HCT116 (cell line): Measurements from ENCODE around the gene ANKRD36C. TPM values are rescaled to one million over a fixed set of nuclear protein-coding genes. Genes with fewer than 3 reads are reported as not detected.
"Not testable (repeated sequence)": the region's sequence is repeated elsewhere in the genome, so short reads cannot be mapped to it uniquely, and the experiment has no call there.

Experiments used
- ATAC-seq: fragments of 200-7000 bp; cut with Tn5 transposase; 2 replicates; pipeline ENCODE4 v1.9.1; 2020; ENCODE audit warnings: mild to moderate bottlenecking, moderate library complexity
- BruUV-seq: library from RNA; stranded (reverse); fragments of 400-500 nt; replicated peaks from 2 replicates; lab custom pipeline; 2021; lab: Mats Ljungman, UMichigan
- CTCF ChIA-PET: fragments of 300-600 bp; sonication (Branson Sonifier 250); formaldehyde crosslinking; loops from one replicate; lab custom pipeline; 2021; ENCODE audit warnings: antibody characterized with exemption; lab: Charles Lee
- POLR2A ChIA-PET: fragments of 300-600, 350-600 bp; sonication (Branson Sonifier 250); formaldehyde crosslinking; loops from one replicate; lab custom pipeline; 2021; ENCODE audit warnings: antibody characterized with exemption; lab: Charles Lee
- RAD21 ChIA-PET, 2 experiments: fragments of 300-600 bp; sonication (Branson Sonifier 250); formaldehyde crosslinking; loops; one replicate each; lab custom pipeline; 2023; ENCODE audit warnings: low total read pairs in 2 of 2; ENCODE audit not compliant: uncharacterized antibody in 2 of 2, unreplicated experiment in 2 of 2, low non-redundant PET in 1 of 2; lab: Charles Lee
- DNase-seq: peaks from one replicate; pipeline ENCODE4 v3.0.0-alpha.2; 2010; ENCODE audit warnings: low read depth, low spot score
- H2AFZ ChIP-seq: fragments of 200-600 bp; shearing (Covaris generic), sonication (generic); 2 replicates; pipeline ENCODE4 v1.6.1; 2017; ENCODE audit warnings: low read depth, mixed run types, mixed read lengths, antibody characterized with exemption, low read length; ENCODE audit not compliant: poor library complexity, severe bottlenecking
- H3K27ac ChIP-seq: 2 replicates; pipeline ENCODE4 v1.5.1; 2012; ENCODE audit warnings: low read depth, low read length
- H3K27me3 ChIP-seq: fragments of 200-600 bp; sonication (generic); 2 replicates; pipeline ENCODE4 v1.6.1; 2016; ENCODE audit warnings: mixed run types, low read length, mixed read lengths; ENCODE audit not compliant: insufficient read depth
- H3K36me3 ChIP-seq, 2 experiments: fragments of 200-500 bp in 1 of 2; fragments of 200-600 bp in 1 of 2; sonication (Bioruptor generic) in 1 of 2; sonication (generic) in 1 of 2; 2 replicates each; pipeline versions ENCODE4 v1.5.1 to v1.6.1; 2014 to 2016; ENCODE audit warnings: low read length in 2 of 2, inconsistent platforms in 1 of 2, mixed read lengths in 1 of 2, mixed run types in 1 of 2; ENCODE audit not compliant: insufficient read depth in 2 of 2, control insufficient read depth in 1 of 2
- H3K4me1 ChIP-seq, 2 experiments: fragments of 200-600 bp in 1 of 2; sonication (generic) in 1 of 2; 2 replicates each; pipeline versions ENCODE4 v1.5.1 to v1.6.1; 2012 to 2017; ENCODE audit warnings: low read length in 2 of 2, inconsistent platforms in 1 of 2, mild to moderate bottlenecking in 1 of 2, mixed read lengths in 1 of 2, mixed run types in 1 of 2, moderate library complexity in 1 of 2; ENCODE audit not compliant: insufficient read depth in 2 of 2, control insufficient read depth in 1 of 2
- H3K4me2 ChIP-seq: fragments of 200-600 bp; sonication (generic); 2 replicates; pipeline ENCODE4 v1.6.1; 2017; ENCODE audit warnings: mixed run types, low read length, mixed read lengths
- H3K4me3 ChIP-seq, 2 experiments: fragments of 200-600 bp in 1 of 2; sonication (generic) in 1 of 2; replicated peaks in 1 of 2; 2 replicates each; pipeline ENCODE4 v1.5.1; 2011 to 2016; ENCODE audit warnings: low read length in 2 of 2, control low read depth in 1 of 2, low read depth in 1 of 2, mild to moderate bottlenecking in 1 of 2, mixed read lengths in 1 of 2, mixed run types in 1 of 2
- H3K79me2 ChIP-seq: fragments of 200-600 bp; sonication (generic); 2 replicates; pipeline ENCODE4 v1.6.1; 2017; ENCODE audit warnings: mild to moderate bottlenecking, mixed run types, low read length, moderate library complexity, mixed read lengths; ENCODE audit not compliant: insufficient read depth
- H3K9ac ChIP-seq: fragments of 200-600 bp; sonication (generic); 2 replicates; pipeline ENCODE4 v1.6.1; 2016; ENCODE audit warnings: low read length, mixed read lengths
- H3K9me2 ChIP-seq: fragments of 200-600 bp; sonication (generic), shearing (Covaris generic); 2 replicates; pipeline ENCODE4 v1.6.1; 2017; ENCODE audit warnings: mixed run types, mild to moderate bottlenecking, moderate library complexity; ENCODE audit not compliant: insufficient read depth
- H3K9me3 ChIP-seq, 2 experiments: fragments of 200-500 bp in 1 of 2; fragments of 200-600 bp in 1 of 2; sonication (Bioruptor generic) in 1 of 2; sonication (generic) in 1 of 2; 2 replicates each; pipeline ENCODE4 v1.6.1; 2014 to 2017; ENCODE audit warnings: low read length in 2 of 2, mixed read lengths in 2 of 2, inconsistent platforms in 1 of 2, low read depth in 1 of 2, mild to moderate bottlenecking in 1 of 2, mixed run types in 1 of 2, moderate library complexity in 1 of 2; ENCODE audit not compliant: control insufficient read depth in 1 of 2, insufficient read depth in 1 of 2
- H4K20me1 ChIP-seq: fragments of 200-600 bp; sonication (generic), shearing (Covaris generic); 2 replicates; pipeline ENCODE4 v1.6.1; 2017; ENCODE audit warnings: mixed run types, mild to moderate bottlenecking, moderate library complexity; ENCODE audit not compliant: insufficient read depth
- intact Hi-C: fragments of 100-400 bp; cut with micrococcal nuclease; formaldehyde crosslinking; loops from 2 replicates; pipeline ENCODE4 v1.10.0; 2022
- total RNA-seq: library from RNA; stranded (reverse); gene quantifications from one replicate; pipeline ENCODE4 v1.2.1, GENCODE V29; 2021; ENCODE audit not compliant: unreplicated experiment

Gene ANKRD36C
- total RNA-seq, 1 experiment from 2014 or later, result 17.7 TPM

GRCh38 chr2:95939947-95940346 is 51.7 kb downstream of the ANKRD36C start:
- H2AFZ ChIP-seq, RAD21 ChIA-PET, BruUV-seq: not testable (repeated sequence)

GRCh38 chr2:95930740-95931139 is 60.9 kb downstream of the ANKRD36C start:
- intact Hi-C loops, DNase-seq, H3K4me3 ChIP-seq, H3K79me2 ChIP-seq, H3K4me1 ChIP-seq, BruUV-seq, H3K9ac ChIP-seq, H2AFZ ChIP-seq, POLR2A ChIA-PET, CTCF ChIA-PET, RAD21 ChIA-PET, H3K9me2 ChIP-seq, H3K36me3 ChIP-seq, H3K27me3 ChIP-seq, H3K27ac ChIP-seq, ATAC-seq, H3K4me2 ChIP-seq, H3K9me3 ChIP-seq, H4K20me1 ChIP-seq: not testable (repeated sequence)

More at GRCh38 chr2:95939947-95940346, 51.7 kb downstream of the ANKRD36C start:
- POLR2A ChIA-PET, intact Hi-C loops, ATAC-seq, H3K9me3 ChIP-seq, H4K20me1 ChIP-seq, H3K79me2 ChIP-seq, DNase-seq, H3K36me3 ChIP-seq, CTCF ChIA-PET, H3K4me1 ChIP-seq, H3K9ac ChIP-seq, H3K4me2 ChIP-seq, H3K27me3 ChIP-seq, H3K4me3 ChIP-seq, H3K9me2 ChIP-seq, H3K27ac ChIP-seq: not testable (repeated sequence)

DNA sequence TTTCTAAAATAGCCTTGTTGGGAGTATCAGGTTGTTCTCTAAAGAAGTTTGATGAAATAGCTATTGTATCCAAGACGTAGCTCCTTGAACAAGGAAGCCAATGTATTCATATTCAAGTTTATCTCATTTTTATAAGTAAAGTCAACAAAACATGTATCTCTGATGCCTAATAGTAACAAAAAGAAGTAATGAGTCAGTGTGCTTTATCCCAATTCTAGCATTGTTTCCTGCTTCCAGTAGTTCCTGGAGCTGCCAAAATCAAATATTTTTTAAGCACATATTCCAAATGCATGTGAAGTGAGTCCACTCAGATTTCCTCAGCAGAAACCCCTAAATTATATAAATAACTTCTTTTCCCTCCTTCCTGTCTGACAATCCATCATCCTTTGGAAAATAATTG is 74.6 kb downstream of the ANKRD36C start:
- H3K9ac ChIP-seq, H3K79me2 ChIP-seq, H4K20me1 ChIP-seq, intact Hi-C loops, BruUV-seq, H2AFZ ChIP-seq, H3K27ac ChIP-seq, H3K4me1 ChIP-seq, H3K9me3 ChIP-seq, CTCF ChIA-PET, RAD21 ChIA-PET, ATAC-seq, H3K4me2 ChIP-seq, H3K9me2 ChIP-seq, H3K4me3 ChIP-seq, H3K36me3 ChIP-seq, DNase-seq, H3K27me3 ChIP-seq, POLR2A ChIA-PET: not testable (repeated sequence)

GRCh38 chr2:95915131-95915530 is 76.5 kb downstream of the ANKRD36C start:
- RAD21 ChIA-PET, H4K20me1 ChIP-seq, H3K4me2 ChIP-seq, POLR2A ChIA-PET, H3K9me3 ChIP-seq, H3K4me1 ChIP-seq, ATAC-seq, H3K9ac ChIP-seq, H3K27me3 ChIP-seq, H3K79me2 ChIP-seq, H2AFZ ChIP-seq, DNase-seq, H3K36me3 ChIP-seq, H3K4me3 ChIP-seq, H3K9me2 ChIP-seq, CTCF ChIA-PET, intact Hi-C loops, BruUV-seq: not testable (repeated sequence)
- H3K27ac ChIP-seq, result 0 out of 2 replicates have a peak overlapping the region, but pooled peaks have one; percentile 42
